ENCODE data around the gene CCDC74B. TPM values are rescaled to one million over a fixed set of nuclear protein-coding genes. Genes with fewer than 3 reads are reported as not detected.
A peak's percentile ranks its signal among the peaks of the same experiment; 100 is the strongest.
"Not testable (repeated sequence)": the region's sequence is repeated elsewhere in the genome, so short reads cannot be mapped to it uniquely, and the experiment has no call there.

The CCDC74B gene
- total RNA-seq, 1 donor from 2014 or later: 10.9 TPM

DNA sequence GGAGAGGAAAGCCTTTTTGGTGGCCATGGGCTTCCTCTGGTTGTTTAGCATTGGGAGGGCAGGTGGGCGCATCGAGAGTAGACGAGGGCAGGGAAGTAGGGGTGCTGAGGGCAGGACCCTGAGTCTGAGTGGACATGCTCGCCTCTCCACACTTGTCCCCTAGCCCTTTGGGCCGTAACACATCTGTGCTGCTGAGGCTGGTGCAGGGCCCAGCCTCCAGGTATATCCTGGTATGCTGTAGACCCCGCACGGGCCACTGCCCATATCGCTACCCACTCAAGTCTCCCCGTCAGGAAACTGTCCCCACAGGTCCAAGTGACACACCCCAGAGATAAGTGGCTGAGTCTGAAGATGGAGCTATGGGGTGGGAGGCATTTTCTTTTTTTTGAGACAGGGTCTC lies 13.7 kb upstream of the CCDC74B start:
- no peaks in the 10 kb centered on the region for H3K9me3 Mint-ChIP-seq (ENCODE audit: low read depth)
- H3K27ac Mint-ChIP-seq: peak overlapping the region; percentile 33
- H3K4me3 Mint-ChIP-seq (ENCODE audit: low read depth): no peak overlapping the region
- H3K36me3 Mint-ChIP-seq (ENCODE audit: insufficient read depth): no peaks in the 10 kb centered on the region
- TF ChIP-seq, protein P1, sequence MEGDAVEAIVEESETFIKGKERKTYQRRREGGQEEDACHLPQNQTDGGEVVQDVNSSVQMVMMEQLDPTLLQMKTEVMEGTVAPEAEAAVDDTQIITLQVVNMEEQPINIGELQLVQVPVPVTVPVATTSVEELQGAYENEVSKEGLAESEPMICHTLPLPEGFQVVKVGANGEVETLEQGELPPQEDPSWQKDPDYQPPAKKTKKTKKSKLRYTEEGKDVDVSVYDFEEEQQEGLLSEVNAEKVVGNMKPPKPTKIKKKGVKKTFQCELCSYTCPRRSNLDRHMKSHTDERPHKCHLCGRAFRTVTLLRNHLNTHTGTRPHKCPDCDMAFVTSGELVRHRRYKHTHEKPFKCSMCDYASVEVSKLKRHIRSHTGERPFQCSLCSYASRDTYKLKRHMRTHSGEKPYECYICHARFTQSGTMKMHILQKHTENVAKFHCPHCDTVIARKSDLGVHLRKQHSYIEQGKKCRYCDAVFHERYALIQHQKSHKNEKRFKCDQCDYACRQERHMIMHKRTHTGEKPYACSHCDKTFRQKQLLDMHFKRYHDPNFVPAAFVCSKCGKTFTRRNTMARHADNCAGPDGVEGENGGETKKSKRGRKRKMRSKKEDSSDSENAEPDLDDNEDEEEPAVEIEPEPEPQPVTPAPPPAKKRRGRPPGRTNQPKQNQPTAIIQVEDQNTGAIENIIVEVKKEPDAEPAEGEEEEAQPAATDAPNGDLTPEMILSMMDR (IDR thresholded peaks at IDR 0.05; ENCODE audit: unreplicated experiment): no peak
- H3K27me3 Mint-ChIP-seq: no peaks in the 10 kb centered on the region
- no peak for DNase-seq (ENCODE audit: low spot score, unreplicated experiment)
- H3K4me1 Mint-ChIP-seq (ENCODE audit: low read depth): peaks cover 2% of the 10 kb centered on the region

DNA sequence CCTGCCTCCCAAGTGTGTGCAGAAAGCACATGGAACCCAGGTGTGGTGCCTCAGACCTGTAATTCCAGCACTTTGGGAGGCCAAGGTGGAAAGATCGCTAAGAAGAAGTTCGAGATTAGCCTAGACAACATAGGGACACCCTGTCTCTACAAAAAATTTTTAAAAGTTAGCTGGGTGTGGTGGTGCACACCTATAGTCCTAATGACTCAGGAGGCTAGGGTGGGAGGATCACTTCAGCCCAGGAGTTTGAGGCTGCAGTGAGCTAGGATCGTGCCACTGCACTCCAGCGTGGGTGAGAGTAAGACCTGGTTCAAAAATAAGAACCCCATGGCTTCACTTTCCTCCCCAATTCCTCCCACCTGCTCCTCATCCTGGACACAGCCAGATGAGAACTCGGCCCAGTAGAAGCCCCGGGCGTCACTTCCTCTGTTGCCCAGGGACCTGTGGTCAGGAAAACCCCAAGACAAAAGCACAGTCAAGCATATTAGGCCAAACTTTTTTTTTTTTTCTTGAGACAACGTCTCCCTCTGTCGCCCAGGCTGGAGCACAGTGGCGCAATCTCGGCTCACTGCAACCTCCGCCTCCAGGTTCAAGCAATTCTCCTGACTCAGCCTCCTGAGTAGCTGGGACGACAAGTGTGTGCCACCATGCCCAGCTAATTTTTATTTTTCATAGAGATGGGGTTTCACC lies 13.1 kb upstream of the CCDC74B start:
- not testable (repeated sequence) for H3K36me3 Mint-ChIP-seq (ENCODE audit: insufficient read depth)

DNA sequence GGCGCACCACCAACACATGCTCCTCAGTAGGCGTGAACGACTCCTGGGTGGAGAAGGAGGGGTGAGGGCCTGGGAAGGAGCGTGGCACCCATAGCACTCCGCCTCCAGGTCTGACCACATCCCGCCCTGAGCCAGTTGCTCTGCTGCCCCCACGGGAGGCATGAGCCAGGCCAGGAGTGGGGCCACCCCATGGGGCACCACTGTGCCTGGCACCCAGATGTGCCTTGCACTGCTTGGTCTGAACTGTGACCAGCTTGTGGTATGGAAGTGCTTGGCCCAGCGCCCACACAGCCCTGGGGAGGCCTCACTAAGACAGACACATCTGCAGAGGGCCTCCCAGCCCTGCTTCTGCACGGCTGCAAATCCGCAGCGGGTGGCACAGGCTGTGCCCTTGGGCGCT lies 12.4 kb upstream of the CCDC74B start:
- H3K4me1 Mint-ChIP-seq (ENCODE audit: low read depth); H3K36me3 Mint-ChIP-seq (ENCODE audit: insufficient read depth); H3K27ac Mint-ChIP-seq; H3K27me3 Mint-ChIP-seq; H3K9me3 Mint-ChIP-seq (ENCODE audit: low read depth); DNase-seq (ENCODE audit: low spot score, unreplicated experiment); H3K4me3 Mint-ChIP-seq (ENCODE audit: low read depth): not testable (repeated sequence)

More for the DNA sequence above, 13.1 kb upstream of the CCDC74B start:
- not testable (repeated sequence) for H3K27me3 Mint-ChIP-seq; H3K9me3 Mint-ChIP-seq (ENCODE audit: low read depth); H3K4me3 Mint-ChIP-seq (ENCODE audit: low read depth); H3K4me1 Mint-ChIP-seq (ENCODE audit: low read depth); DNase-seq (ENCODE audit: low spot score, unreplicated experiment)
- H3K27ac Mint-ChIP-seq: peak overlapping the region; percentile 33

DNA sequence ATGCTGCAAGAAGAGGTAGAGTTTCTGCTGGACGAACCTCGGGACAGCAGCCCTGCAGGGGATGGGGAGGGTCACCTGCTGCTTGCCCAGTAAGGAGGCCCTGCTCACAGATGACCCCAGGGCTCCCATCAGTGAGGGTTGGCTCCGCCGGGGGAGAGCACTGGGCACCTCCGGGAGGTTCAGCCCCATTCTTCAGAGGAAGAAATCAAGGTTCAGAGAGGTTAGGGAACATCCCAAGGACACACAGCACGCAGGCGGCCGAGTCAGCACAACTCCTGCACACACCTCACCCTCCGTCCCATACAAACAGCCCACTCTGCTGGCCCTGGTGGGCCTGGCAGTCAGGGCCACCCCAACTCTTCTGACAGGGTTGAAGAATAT lies 11.7 kb upstream of the CCDC74B start:
- H3K27ac Mint-ChIP-seq: peak overlapping the region; percentile 33
- peaks cover 2% of the 10 kb centered on the region for H3K4me1 Mint-ChIP-seq (ENCODE audit: low read depth)

DNA sequence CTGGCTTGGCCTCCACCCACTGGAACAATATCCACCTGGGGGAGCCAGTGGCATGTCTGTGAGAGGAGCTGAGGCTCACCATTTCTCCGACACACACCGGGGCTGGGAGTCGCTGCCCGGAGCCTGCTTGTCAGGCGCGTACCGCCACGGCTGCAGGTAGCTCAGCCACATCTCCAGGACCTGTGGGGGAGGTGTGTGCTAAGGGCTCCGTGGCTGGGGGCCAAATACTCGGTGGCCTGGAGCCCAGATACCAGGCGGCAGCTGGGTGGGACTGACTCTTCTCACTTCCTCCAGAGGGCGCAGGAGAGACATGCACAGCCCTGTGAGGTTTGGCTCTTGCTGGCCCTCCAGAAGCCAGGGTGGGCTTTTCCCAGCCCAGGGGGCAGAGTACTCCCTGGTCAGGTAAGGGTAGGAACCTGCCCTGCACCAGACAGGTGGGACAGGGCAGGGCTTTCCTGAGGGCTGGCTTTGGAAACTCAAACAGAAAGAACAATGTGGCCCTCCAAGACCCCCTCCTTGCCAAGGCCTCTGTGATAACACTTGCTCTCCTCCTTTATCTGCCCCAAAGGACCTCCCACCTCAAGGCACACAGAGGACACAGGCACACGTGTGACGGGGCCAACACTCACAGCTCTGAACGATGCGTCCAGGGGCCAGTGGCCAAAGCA lies 11.2 kb upstream of the CCDC74B start:
- H3K36me3 Mint-ChIP-seq (ENCODE audit: insufficient read depth): not testable (repeated sequence)
- H3K27ac Mint-ChIP-seq: peak overlapping the region; percentile 33

More for the DNA sequence above, 11.7 kb upstream of the CCDC74B start:
- TF ChIP-seq, protein P1 (IDR thresholded peaks at IDR 0.05; ENCODE audit: unreplicated experiment): no peak
- DNase-seq (ENCODE audit: low spot score, unreplicated experiment): no peak
- Mint-ChIP-seq H3K27me3 (no peaks in the 10 kb centered on the region), H3K36me3 (ENCODE audit: insufficient read depth) (no peaks in the 10 kb centered on the region), H3K9me3 (ENCODE audit: low read depth) (no peaks in the 10 kb centered on the region), H3K4me3 (ENCODE audit: low read depth) (no peak overlapping the region)

More for the DNA sequence above, 11.2 kb upstream of the CCDC74B start:
- not testable (repeated sequence) for H3K27me3 Mint-ChIP-seq; H3K9me3 Mint-ChIP-seq (ENCODE audit: low read depth); H3K4me1 Mint-ChIP-seq (ENCODE audit: low read depth); H3K4me3 Mint-ChIP-seq (ENCODE audit: low read depth)
- peak; percentile 42 for DNase-seq (ENCODE audit: low spot score, unreplicated experiment)
- TF ChIP-seq, protein P1 (IDR thresholded peaks at IDR 0.05; ENCODE audit: unreplicated experiment): peak; percentile 63
